ENCODE data around the gene IVNS1ABP.
A peak's percentile ranks its signal among the peaks of the same experiment; 100 is the strongest.
"Not testable (repeated sequence)": the region's sequence is repeated elsewhere in the genome, so short reads cannot be mapped to it uniquely, and the experiment has no call there.

The IVNS1ABP gene

DNA sequence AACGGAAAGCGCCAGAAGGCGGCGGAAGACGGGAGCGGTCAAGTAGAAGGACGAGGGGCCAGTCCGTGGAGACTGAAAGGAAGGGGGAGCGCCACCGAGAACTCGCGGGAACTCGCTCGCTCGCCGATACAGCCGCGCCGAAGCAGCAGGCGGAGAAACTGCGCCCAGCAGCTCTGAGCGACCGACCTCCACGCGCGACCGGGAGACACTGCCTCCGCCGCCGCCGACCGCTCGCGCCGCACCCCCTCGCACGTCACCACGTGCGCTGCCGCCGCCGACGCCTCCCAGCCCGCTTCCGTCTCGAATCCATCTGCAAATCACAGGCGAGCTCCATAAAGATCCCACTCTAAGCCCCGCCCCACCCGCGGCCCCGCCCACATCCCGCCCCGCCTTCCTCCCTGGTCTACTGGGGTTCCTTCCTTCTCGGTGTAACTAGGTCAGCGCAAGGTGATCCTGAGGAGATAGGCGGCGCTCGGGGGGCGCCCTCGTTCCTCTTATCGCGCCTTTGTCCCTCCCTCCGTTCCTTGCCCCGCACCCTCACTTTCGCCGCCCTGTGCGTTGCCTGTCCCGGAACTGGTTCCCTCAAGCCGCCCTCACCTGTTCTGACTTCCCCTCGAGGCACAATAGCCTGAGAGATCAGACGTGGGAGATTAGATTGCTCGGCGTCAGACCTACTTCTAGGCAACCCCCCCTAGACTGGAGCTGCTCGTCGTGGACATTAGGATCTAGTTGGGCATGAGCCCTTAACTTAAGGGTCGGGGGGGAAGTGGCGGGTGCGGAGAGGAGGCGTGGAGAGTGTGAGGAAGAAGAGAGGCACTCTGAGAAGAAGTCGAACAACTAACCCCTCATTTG lies at the start of gene IVNS1ABP:
IVNS1ABP (minus strand) TSS at position 210 of the 852 bp plus-strand sequence. CDS start 7,750 bp downstream, outside the sequence.
- peak; percentile 49 for DNase-seq (ENCODE audit: low read depth)

GRCh38 chr1:185365951-185366350 lies 48.9 kb upstream of the IVNS1ABP start:
- no peak for DNase-seq (ENCODE audit: low read depth)

DNA sequence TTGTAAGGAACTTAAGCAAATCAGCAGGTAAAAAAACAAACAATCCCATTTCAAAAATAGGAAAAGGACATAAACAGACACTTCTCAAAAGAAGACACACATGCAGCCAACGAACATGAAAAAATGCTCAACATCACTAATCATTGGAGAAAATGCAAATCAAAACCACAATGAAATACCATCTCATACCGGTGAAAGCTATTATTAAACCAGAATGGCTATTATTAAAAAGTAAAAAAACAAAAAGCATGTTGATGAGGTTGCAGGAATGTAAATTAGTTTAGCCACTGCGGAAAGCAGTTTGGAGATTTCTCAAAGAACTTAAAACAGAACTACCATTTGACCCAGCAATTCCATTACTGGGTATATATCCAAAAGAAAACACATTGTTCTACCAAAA lies 47.5 kb upstream of the IVNS1ABP start:
- DNase-seq (ENCODE audit: low read depth), result not testable (repeated sequence)

DNA sequence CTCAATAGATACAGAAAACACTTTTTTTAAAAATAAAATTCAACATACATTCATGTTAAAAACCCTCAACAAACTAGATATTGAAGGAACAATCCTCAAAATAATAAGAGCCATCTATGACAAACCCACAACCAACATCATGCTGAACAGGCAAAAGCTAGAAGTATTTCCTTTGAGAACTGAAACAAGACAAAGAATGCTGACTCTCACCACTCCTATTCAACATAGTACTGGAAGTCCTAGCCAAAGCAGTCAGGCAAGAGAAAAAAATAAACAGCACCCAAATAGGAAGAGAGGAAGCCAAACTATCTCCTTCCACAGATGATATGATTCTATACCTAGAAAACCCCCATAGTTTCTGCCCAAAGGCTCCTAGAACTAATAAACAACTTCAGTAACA lies 46.2 kb upstream of the IVNS1ABP start:
- no peak for DNase-seq (ENCODE audit: low read depth)

DNA sequence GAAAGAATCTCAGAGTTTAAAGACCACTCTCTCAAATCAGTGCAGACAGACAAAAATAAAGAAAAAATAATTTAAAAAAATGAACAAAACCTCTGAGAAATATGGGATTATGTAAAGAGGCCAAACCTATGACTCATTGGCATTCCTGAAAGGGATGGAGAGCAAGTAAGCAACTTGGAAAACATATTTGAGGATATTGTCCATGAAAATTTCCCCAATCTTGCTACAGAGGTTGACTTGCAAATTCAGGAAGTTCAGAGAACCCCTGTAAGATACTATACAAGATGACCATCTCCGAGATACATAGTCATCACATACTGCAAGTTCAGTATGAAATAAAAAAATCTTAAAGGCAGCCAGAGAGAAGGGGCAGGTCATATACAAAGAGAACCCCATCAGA lies 43.7 kb upstream of the IVNS1ABP start:
- no peak for DNase-seq (ENCODE audit: low read depth)

DNA sequence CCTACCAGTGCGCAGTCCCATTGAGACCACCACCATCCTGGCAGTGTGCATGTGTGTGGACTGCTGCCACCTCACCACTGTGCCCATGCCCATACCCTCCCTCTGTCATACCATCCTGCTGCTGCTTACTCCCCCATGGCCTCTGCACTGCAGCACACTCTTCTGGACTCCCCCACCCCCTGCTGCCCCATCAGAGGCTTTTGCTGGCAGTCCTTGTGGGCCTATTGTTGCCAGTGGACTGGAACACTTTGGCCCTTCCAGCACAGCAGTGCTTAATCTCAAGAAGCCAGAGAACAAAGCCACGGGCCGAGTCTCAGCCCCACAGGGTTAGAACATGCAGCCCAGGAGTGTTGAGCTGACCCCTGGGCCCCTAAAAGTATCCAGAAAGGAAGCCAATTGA lies 41.9 kb upstream of the IVNS1ABP start:
- no peak for DNase-seq (ENCODE audit: low read depth)

- no peak for DNase-seq (ENCODE audit: low read depth)
These were observed 38.9 kb upstream of the IVNS1ABP start for GRCh38 chr1:185355947-185356346.

DNA sequence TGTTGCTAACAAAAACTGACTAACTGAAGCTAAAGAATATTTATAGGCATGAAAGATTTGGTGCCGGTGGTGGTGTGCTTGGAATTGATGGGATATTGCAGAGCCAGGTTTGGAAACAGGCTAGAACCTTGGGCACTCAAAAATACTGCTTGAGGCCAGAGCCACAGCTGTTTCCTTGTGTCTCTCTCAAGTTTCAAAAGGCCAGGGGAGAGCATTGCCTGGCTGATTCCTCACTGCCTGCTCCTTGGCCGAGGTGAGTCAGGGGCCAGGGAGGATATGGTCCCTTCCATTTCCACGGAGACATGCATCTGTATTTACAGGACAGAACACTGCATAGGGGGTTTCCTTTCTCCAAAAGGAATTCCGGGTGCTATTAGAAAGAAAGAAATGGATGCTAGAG lies 36.1 kb upstream of the IVNS1ABP start:
- no peak for DNase-seq (ENCODE audit: low read depth)

GRCh38 chr1:185351734-185352466 lies 34.9 kb upstream of the IVNS1ABP start:
- DNase-seq (ENCODE audit: low read depth), result no peak

GRCh38 chr1:185350027-185350442 lies 33.0 kb upstream of the IVNS1ABP start:
- no peak for DNase-seq (ENCODE audit: low read depth)

GRCh38 chr1:185349556-185349955 lies 32.5 kb upstream of the IVNS1ABP start:
- no peak for DNase-seq (ENCODE audit: low read depth)

- DNase-seq (ENCODE audit: low read depth), result no peak
These were observed 31.9 kb upstream of the IVNS1ABP start for GRCh38 chr1:185348985-185349384.

DNA sequence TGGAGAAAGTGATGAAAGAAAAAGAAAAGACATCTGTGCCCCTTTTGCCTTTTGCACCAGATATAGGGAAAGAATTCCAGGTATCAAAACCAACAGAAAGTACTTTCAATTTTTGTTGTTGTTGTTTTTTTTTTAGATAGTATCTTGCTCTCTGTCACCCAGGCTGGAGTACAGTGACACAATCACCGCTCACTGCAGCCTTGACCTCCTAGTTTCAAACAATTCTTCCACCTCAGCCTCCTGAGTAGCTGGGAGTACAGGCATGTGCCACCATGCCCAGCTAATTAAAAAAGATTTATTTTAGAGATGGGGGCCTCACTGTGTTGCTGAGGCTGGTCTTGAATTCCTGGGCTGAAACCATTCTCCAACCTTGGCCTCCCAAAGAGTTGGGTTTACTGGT lies 31.3 kb upstream of the IVNS1ABP start:
- DNase-seq (ENCODE audit: low read depth), result no peak

- no peak for DNase-seq (ENCODE audit: low read depth)
These were observed 29.1 kb upstream of the IVNS1ABP start for GRCh38 chr1:185345913-185346720.

GRCh38 chr1:185343306-185343705 lies 26.3 kb upstream of the IVNS1ABP start:
- no peak for DNase-seq (ENCODE audit: low read depth)

- DNase-seq (ENCODE audit: low read depth), result no peak
These were observed 25.7 kb upstream of the IVNS1ABP start for GRCh38 chr1:185342672-185343259.

GRCh38 chr1:185342017-185342416 lies 25.0 kb upstream of the IVNS1ABP start:
- no peak for DNase-seq (ENCODE audit: low read depth)

DNA sequence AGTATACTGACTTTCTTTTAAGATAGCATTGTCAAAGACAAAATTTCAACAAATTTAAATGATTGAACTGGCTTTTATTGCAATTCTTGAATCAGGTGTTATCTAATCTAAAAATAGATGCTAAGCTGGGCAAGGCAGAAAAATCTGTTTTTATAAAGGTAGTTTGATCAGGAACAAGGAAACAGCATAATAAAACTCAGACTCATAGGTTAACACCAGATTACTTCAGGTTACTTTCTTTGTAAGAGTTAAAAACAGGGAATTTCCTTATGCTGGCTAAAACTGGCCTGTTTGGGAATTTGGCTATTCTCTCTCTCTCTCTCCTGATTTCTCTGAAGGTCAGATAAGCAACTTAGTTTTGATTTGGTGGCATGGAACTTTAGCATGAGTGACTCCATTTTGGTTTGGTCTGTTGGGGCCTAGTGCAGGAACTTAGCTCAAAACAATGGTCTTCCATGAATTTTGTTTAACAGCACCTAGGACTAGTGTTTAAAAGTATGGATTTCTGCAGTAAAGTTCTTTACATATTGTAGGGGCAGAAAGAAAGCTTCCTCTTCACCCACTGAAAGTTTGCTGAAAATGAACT lies 24.2 kb upstream of the IVNS1ABP start:
- DNase-seq (ENCODE audit: low read depth), result no peak

DNA sequence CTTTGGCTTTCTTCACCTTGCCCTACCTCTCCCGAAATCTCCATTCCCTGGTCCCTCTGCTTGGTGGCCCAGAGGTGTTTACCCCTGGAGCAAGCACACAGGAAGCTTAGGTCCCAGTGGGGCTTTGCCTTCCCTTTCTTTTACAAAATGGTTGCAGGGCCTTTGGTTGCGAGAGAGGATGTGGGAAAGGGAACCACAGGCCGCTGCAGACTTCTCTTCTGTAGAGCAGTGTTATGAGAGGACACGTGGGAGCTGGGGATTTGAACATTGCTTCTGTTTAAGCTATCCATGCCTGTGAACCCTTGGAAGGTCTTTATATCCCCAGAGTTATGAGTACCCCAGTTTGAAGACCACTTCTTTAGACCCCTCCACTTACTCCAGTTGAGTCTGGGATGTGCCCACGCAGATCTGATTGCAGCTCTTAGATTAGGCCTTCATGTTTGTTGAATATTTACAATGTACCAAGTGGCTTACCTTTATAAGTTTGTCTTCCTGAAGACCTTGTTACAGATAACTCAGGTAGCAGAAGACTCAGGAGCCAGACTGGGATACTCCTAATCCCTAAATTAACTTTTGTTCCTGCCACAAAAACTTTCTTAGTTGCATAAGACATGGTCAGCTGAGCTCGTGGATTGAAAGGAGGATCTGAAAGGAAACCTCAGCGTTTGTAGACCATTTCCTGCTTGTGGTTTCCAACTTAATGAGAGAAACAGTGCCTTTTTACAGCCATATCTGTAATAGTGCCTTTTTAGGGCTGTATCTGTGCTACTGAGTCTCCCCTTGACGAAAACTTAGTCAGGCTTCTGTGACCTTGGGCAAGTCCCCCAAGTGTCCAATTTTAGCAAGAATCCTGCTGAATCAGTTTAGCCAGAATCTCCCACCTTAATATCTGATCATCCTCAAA lies 21.9 kb upstream of the IVNS1ABP start:
- DNase-seq (ENCODE audit: low read depth), result no peak

DNA sequence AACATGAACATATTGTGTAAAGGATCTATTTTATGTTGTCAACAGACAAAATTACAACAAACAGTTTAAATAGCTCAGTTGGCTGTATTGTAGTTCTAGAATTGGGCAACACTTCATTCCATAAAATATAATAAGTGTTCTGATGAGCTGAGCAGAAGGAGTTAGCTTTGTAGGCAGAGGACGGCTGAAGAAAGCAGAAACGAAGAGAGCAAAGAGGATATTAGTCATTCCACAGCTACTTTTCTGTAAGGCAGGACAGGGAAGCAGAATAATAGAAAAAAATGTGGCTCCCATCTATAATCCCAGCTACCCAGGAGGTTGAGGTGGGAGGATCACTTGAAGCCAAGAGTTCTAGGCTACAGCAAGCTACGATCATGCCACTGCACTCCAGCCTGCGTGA lies 20.2 kb upstream of the IVNS1ABP start:
- DNase-seq (ENCODE audit: low read depth), result peak; percentile 72

DNA sequence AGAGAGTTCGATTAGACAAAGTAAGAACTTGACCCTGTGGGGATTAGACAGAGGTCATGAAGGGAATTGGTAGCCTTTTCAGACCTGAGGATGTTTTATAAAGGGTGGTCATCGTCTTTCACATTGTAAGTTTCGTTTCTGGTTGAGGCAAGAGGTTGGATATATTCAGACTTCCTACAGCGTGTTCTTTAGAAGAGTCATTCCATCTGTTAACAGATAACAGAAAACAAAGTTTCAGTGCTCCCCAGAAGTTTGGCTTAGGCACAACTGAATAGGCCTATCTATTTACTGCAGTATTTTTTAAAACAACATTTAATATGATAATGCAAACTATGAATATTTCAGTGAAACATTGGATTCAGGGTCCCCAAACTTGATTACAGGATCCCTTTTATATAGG lies 17.1 kb upstream of the IVNS1ABP start:
- DNase-seq (ENCODE audit: low read depth), result no peak

Data from GM04503 (cell line).